ENCODE measurements around the gene PRR15L.

DNA sequence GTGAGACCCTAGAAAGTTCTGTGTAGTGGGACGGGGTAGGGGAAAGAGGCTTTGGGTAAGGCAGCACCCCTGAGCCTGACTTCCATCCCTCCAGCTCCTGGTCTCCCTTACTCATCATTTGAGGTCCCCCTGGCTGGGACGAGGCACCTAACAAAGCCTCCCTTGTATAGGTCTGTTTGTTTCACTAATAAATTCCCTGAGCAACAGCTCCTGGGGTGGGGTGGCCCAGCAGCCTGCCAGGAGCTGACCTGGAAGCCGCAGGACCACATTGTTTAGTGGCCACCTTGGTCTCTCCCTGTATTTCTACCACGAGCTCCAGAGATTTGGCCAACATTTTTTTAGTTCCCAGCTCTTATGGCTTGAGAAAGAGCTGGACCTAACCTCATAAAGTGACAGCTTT lies 7.2 kb downstream of the PRR15L start:
- TF ChIP-seq, protein P1, sequence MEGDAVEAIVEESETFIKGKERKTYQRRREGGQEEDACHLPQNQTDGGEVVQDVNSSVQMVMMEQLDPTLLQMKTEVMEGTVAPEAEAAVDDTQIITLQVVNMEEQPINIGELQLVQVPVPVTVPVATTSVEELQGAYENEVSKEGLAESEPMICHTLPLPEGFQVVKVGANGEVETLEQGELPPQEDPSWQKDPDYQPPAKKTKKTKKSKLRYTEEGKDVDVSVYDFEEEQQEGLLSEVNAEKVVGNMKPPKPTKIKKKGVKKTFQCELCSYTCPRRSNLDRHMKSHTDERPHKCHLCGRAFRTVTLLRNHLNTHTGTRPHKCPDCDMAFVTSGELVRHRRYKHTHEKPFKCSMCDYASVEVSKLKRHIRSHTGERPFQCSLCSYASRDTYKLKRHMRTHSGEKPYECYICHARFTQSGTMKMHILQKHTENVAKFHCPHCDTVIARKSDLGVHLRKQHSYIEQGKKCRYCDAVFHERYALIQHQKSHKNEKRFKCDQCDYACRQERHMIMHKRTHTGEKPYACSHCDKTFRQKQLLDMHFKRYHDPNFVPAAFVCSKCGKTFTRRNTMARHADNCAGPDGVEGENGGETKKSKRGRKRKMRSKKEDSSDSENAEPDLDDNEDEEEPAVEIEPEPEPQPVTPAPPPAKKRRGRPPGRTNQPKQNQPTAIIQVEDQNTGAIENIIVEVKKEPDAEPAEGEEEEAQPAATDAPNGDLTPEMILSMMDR (conservative IDR thresholded peaks at IDR 0.05; ENCODE audit: low read depth, low read length): no peak
- no peak for TF ChIP-seq RCOR1 (IDR thresholded peaks at IDR 0.05; ENCODE audit: insufficient replicate concordance, low read length)
- TF ChIP-seq FOS (IDR thresholded peaks at IDR 0.05; ENCODE audit: low read depth, low read length): no peak
- TF ChIP-seq, protein P2, sequence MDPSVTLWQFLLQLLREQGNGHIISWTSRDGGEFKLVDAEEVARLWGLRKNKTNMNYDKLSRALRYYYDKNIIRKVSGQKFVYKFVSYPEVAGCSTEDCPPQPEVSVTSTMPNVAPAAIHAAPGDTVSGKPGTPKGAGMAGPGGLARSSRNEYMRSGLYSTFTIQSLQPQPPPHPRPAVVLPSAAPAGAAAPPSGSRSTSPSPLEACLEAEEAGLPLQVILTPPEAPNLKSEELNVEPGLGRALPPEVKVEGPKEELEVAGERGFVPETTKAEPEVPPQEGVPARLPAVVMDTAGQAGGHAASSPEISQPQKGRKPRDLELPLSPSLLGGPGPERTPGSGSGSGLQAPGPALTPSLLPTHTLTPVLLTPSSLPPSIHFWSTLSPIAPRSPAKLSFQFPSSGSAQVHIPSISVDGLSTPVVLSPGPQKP (IDR thresholded peaks at IDR 0.05; ENCODE audit: borderline replicate concordance, low read depth, low read length): no peak
- no peak for TF ChIP-seq POLR2A (IDR thresholded peaks at IDR 0.05; ENCODE audit: low read depth, low read length)
- TF ChIP-seq CEBPB (IDR thresholded peaks at IDR 0.05; ENCODE audit: low read depth, low read length): no peak
- TF ChIP-seq, protein P3, sequence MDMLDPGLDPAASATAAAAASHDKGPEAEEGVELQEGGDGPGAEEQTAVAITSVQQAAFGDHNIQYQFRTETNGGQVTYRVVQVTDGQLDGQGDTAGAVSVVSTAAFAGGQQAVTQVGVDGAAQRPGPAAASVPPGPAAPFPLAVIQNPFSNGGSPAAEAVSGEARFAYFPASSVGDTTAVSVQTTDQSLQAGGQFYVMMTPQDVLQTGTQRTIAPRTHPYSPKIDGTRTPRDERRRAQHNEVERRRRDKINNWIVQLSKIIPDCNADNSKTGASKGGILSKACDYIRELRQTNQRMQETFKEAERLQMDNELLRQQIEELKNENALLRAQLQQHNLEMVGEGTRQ (IDR thresholded peaks at IDR 0.05; ENCODE audit: low read depth, low read length): no peak
- no peak for TF ChIP-seq RAD21 (IDR thresholded peaks at IDR 0.05; ENCODE audit: low read length)
- no peak for TF ChIP-seq SMC3 (IDR thresholded peaks at IDR 0.05; ENCODE audit: low read depth, low read length)
